Measurements from ENCODE around the gene TPP1. TPM values are rescaled to one million over a fixed set of nuclear protein-coding genes. Genes with fewer than 3 reads are reported as not detected.

The TPP1 gene
- total RNA-seq, 1 donor from 2014 or later = 15.7 TPM

- Histone ChIP-seq H3K36me3 (ENCODE audit: control insufficient read depth in 3 of 3, insufficient read depth in 3 of 3, low read length in 3 of 3) (peaks cover 2 to 14% (median 5%) of the 10 kb centered on the region in 3 donors), H3K9ac (ENCODE audit: low read depth in 1 of 3, low read length in 3 of 3) (peak overlapping the region in 2 of 3 donors; percentile 11 to 60), H3K4me3 (ENCODE audit: low read length in 3 of 3) (peak overlapping the region in 1 of 3 donors; percentile 22), H3K27me3 (ENCODE audit: control insufficient read depth in 3 of 3, insufficient read depth in 3 of 3, low read length in 3 of 3) (no peaks in the 10 kb centered on the region), H3K27ac (ENCODE audit: low read depth, low read length) (peak overlapping the region; percentile 76), H3K4me1 (ENCODE audit: control insufficient read depth in 3 of 3, insufficient read depth in 3 of 3, low read length in 3 of 3) (peaks cover 12 to 42% (median 39%) of the 10 kb centered on the region in 3 donors), H3K9me3 (ENCODE audit: control insufficient read depth in 3 of 3, low read length in 3 of 3) (no peaks in the 10 kb centered on the region)
Measured at GRCh38 chr11:6566704-6567370, 52.4 kb downstream of the TPP1 start.

- no peak overlapping the region for H3K4me3 ChIP-seq (ENCODE audit: low read length in 3 of 3)
- no peaks in the 10 kb centered on the region for H3K27me3 ChIP-seq (ENCODE audit: control insufficient read depth in 3 of 3, insufficient read depth in 3 of 3, low read length in 3 of 3)
- H3K4me1 ChIP-seq (ENCODE audit: control insufficient read depth in 3 of 3, insufficient read depth in 3 of 3, low read length in 3 of 3) = peaks cover 9 to 35% (median 32%) of the 10 kb centered on the region in 3 donors
- no peak overlapping the region for H3K27ac ChIP-seq (ENCODE audit: low read depth, low read length)
- peaks cover 2 to 14% (median 5%) of the 10 kb centered on the region in 3 donors for H3K36me3 ChIP-seq (ENCODE audit: control insufficient read depth in 3 of 3, insufficient read depth in 3 of 3, low read length in 3 of 3)
- no peaks in the 10 kb centered on the region for H3K9me3 ChIP-seq (ENCODE audit: control insufficient read depth in 3 of 3, low read length in 3 of 3)
- peak overlapping the region in 1 of 3 donors; percentile 60 for H3K9ac ChIP-seq (ENCODE audit: low read depth in 1 of 3, low read length in 3 of 3)
Measured at GRCh38 chr11:6565988-6566703, 53.1 kb downstream of the TPP1 start.

DNA sequence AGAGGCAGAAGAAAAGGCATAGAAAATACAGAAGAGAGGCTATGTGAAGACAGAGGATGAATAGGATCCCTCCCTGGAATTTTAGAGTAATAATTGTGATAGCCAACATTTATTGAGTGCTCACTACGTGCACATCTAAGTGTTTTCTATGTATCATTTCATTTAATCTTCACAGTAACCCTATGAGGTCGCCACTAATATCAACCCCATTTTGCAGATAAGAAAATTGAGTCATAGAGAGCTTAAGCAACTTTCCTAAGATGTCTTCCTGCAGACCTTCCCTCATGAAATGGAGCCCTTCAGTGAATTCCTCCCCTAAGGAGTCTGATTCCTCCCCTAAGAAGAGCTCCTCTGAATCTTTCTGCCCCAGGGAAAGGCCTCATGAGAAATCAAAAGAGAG, 53.9 kb downstream of the TPP1 start:
- H3K4me3 ChIP-seq (ENCODE audit: low read length in 3 of 3) = no peak overlapping the region
- H3K36me3 ChIP-seq (ENCODE audit: control insufficient read depth in 3 of 3, insufficient read depth in 3 of 3, low read length in 3 of 3) = peaks cover 0 to 14% (median 5%) of the 10 kb centered on the region in 3 donors
- no peaks in the 10 kb centered on the region for H3K9me3 ChIP-seq (ENCODE audit: control insufficient read depth in 3 of 3, low read length in 3 of 3)
- no peak overlapping the region for H3K27ac ChIP-seq (ENCODE audit: low read depth, low read length)
- H3K9ac ChIP-seq (ENCODE audit: low read depth in 1 of 3, low read length in 3 of 3) = no peak overlapping the region
- H3K27me3 ChIP-seq (ENCODE audit: control insufficient read depth in 3 of 3, insufficient read depth in 3 of 3, low read length in 3 of 3) = no peaks in the 10 kb centered on the region
- peaks cover 9 to 32% (median 27%) of the 10 kb centered on the region in 3 donors for H3K4me1 ChIP-seq (ENCODE audit: control insufficient read depth in 3 of 3, insufficient read depth in 3 of 3, low read length in 3 of 3)

DNA sequence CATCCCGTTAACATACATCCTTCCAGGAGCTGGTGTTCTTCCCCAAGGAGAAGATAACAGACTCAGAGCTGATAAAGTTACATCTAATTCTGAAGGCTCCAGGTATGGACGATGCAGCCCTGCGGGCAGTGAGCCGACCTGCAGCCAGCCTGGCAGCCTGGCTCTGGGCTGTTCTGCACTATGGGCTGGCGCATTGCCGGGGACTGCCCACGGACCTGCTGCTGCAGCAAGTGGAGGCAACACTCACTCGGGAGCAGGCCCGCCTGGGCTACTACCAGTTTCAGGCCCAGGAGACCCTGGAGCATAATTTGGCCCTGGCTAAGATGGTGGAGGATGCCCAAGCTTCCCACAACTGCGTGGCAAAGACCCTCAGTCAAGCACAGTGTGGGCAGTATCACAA, 55.6 kb downstream of the TPP1 start:
- no peak overlapping the region for H3K9ac ChIP-seq (ENCODE audit: low read depth in 1 of 3, low read length in 3 of 3)
- no peaks in the 10 kb centered on the region for H3K27me3 ChIP-seq (ENCODE audit: control insufficient read depth in 3 of 3, insufficient read depth in 3 of 3, low read length in 3 of 3)
- no peak overlapping the region for H3K4me3 ChIP-seq (ENCODE audit: low read length in 3 of 3)
- H3K36me3 ChIP-seq (ENCODE audit: control insufficient read depth in 3 of 3, insufficient read depth in 3 of 3, low read length in 3 of 3) = peaks cover 0 to 14% (median 5%) of the 10 kb centered on the region in 3 donors
- no peaks in the 10 kb centered on the region for H3K9me3 ChIP-seq (ENCODE audit: control insufficient read depth in 3 of 3, low read length in 3 of 3)
- no peak overlapping the region for H3K27ac ChIP-seq (ENCODE audit: low read depth, low read length)
- H3K4me1 ChIP-seq (ENCODE audit: control insufficient read depth in 3 of 3, insufficient read depth in 3 of 3, low read length in 3 of 3) = peaks cover 16 to 43% (median 33%) of the 10 kb centered on the region in 3 donors

- H3K36me3 ChIP-seq (ENCODE audit: control insufficient read depth in 3 of 3, insufficient read depth in 3 of 3, low read length in 3 of 3) = peaks cover 0 to 14% (median 5%) of the 10 kb centered on the region in 3 donors
- no peaks in the 10 kb centered on the region for H3K9me3 ChIP-seq (ENCODE audit: control insufficient read depth in 3 of 3, low read length in 3 of 3)
- H3K27ac ChIP-seq (ENCODE audit: low read depth, low read length) = no peak overlapping the region
- no peak overlapping the region for H3K4me3 ChIP-seq (ENCODE audit: low read length in 3 of 3)
- no peaks in the 10 kb centered on the region for H3K27me3 ChIP-seq (ENCODE audit: control insufficient read depth in 3 of 3, insufficient read depth in 3 of 3, low read length in 3 of 3)
- no peak overlapping the region for H3K9ac ChIP-seq (ENCODE audit: low read depth in 1 of 3, low read length in 3 of 3)
- H3K4me1 ChIP-seq (ENCODE audit: control insufficient read depth in 3 of 3, insufficient read depth in 3 of 3, low read length in 3 of 3) = peaks cover 16 to 43% (median 30%) of the 10 kb centered on the region in 3 donors
Measured at GRCh38 chr11:6563121-6563619, 56.1 kb downstream of the TPP1 start.

Other genes with a start within 250 kb of the TPP1 start
- gene SMPD1, start 228.9 kb downstream of the TPP1 start, total RNA-seq = 9.9 TPM
- 28.7 TPM for gene APBB1, start 200.3 kb downstream of the TPP1 start, total RNA-seq
- 3.1 TPM for gene HPX, start 178.4 kb downstream of the TPP1 start, total RNA-seq
- gene TRIM3, start 145.5 kb downstream of the TPP1 start, total RNA-seq = 8.4 TPM
- 14.1 TPM for gene ARFIP2, start 138.1 kb downstream of the TPP1 start, total RNA-seq
- gene TIMM10B, start 137.9 kb downstream of the TPP1 start, total RNA-seq = 19.8 TPM
- gene DNHD1, start 122.1 kb downstream of the TPP1 start, total RNA-seq = 4.7 TPM
- gene RRP8, start 15.8 kb downstream of the TPP1 start, total RNA-seq = 9.4 TPM
- gene ILK, start 15.6 kb downstream of the TPP1 start, total RNA-seq = 106 TPM
- gene TAF10, start 7.2 kb downstream of the TPP1 start, total RNA-seq = 19.8 TPM
- gene DCHS1, start 36.4 kb upstream of the TPP1 start, total RNA-seq = 39.1 TPM
- gene MRPL17, start 63.9 kb upstream of the TPP1 start, total RNA-seq = 33.9 TPM
- not detected for gene OR2AG2, start 152.6 kb upstream of the TPP1 start, total RNA-seq
- not detected for gene OR2AG1, start 163.6 kb upstream of the TPP1 start, total RNA-seq
- under 0.01 TPM for gene OR6A2, start 180.3 kb upstream of the TPP1 start, total RNA-seq
- gene OR10A5, start 226.3 kb upstream of the TPP1 start, total RNA-seq = not detected
- gene OR10A2, start 243.6 kb upstream of the TPP1 start, total RNA-seq = not detected